SU-DHL-6 (cell line): ENCODE measurements around the gene PSAPL1.

Experiments
- CTCF ChIP-seq: fragments of 200-600 bp; sonication (generic); IDR thresholded peaks from one replicate; pipeline ENCODE4 v1.5.1; 2017; ENCODE audit warnings: antibody characterized with exemption, mild to moderate bottlenecking, low read length, moderate library complexity; ENCODE audit not compliant: insufficient read depth, poor library complexity, severe bottlenecking
- EZH2phosphoT487 ChIP-seq: fragments of 200-600 bp; sonication (generic), shearing (Covaris generic); conservative IDR thresholded peaks from 2 replicates; pipeline ENCODE4 v1.6.1; 2018; ENCODE audit warnings: mild to moderate bottlenecking, antibody characterized with exemption, low read length, moderate library complexity, mixed read lengths

DNA sequence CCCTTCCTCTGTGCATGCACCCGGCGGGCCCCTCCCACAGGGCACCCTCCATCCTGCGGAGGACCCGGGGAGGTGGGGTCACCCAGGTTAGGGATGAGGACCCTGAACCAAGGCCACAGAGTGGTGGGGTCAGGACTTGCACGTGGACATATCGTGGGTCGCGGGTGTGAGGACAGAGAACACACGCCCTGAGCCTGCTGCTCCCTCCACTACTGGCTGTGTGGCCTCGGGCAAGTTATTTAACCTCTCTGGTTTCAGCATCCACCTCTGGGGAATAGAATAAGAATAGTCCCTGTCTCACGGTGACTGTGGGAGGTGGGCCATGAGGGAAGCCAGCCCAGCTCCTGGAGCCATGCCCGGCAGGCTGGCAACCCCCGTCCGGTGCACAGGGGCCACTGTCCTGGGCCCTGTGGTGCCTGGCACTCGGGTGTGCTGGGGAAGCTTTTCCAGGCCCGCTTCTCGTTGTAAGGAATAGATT lies 5.1 kb downstream of the PSAPL1 start:
- no peak for TF ChIP-seq CTCF
- TF ChIP-seq EZH2phosphoT487 = no peak
